ENCODE measurements around the gene ENDOD1.

ENDOD1 gene

DNA sequence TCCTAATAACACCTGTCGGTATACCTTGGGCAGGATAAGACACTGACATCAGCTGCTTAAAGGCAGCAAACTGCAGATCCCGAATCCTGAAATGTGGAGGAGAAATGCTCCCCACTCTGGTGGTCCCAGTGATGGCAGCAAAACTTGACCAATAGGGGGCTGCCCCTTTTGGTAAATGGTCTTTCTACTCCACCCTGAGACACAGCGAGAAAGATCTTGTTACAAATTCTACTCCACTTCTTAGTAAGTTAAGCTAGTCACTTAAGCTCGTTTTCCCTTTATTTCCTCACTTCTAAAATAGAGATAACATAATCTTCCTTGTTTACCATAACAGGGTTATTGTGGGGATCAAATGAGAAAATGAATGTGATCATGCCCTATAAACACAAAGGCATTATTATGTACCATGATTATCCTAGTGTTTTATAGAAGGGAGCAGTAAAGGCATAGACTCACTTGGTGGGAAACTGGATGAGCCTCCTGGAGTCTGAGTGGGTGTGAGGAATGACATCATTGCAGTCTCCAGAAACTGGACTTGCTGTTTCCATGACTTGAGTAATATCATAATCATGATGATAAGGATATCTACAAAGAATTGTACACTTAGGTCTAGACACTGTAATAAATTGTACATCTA is 50.9 kb downstream of the ENDOD1 start:
- DNase-seq (ENCODE audit: extremely low spot score): no peak
- POLR2A ChIA-PET: no interaction called here
- CTCF ChIA-PET: interaction anchor here (1.2 to 8.6 kb wide), 5 partner anchors 9 to 517 kb away, joined by 3 to 78 read pairs (median 5); partner anchors contain the start of gene ENDOD1
- TF ChIP-seq, protein P1, sequence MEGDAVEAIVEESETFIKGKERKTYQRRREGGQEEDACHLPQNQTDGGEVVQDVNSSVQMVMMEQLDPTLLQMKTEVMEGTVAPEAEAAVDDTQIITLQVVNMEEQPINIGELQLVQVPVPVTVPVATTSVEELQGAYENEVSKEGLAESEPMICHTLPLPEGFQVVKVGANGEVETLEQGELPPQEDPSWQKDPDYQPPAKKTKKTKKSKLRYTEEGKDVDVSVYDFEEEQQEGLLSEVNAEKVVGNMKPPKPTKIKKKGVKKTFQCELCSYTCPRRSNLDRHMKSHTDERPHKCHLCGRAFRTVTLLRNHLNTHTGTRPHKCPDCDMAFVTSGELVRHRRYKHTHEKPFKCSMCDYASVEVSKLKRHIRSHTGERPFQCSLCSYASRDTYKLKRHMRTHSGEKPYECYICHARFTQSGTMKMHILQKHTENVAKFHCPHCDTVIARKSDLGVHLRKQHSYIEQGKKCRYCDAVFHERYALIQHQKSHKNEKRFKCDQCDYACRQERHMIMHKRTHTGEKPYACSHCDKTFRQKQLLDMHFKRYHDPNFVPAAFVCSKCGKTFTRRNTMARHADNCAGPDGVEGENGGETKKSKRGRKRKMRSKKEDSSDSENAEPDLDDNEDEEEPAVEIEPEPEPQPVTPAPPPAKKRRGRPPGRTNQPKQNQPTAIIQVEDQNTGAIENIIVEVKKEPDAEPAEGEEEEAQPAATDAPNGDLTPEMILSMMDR (IDR thresholded peaks at IDR 0.05; ENCODE audit: control extremely low read depth, extremely low read depth, low read depth, missing control alignments): no peak

DNA sequence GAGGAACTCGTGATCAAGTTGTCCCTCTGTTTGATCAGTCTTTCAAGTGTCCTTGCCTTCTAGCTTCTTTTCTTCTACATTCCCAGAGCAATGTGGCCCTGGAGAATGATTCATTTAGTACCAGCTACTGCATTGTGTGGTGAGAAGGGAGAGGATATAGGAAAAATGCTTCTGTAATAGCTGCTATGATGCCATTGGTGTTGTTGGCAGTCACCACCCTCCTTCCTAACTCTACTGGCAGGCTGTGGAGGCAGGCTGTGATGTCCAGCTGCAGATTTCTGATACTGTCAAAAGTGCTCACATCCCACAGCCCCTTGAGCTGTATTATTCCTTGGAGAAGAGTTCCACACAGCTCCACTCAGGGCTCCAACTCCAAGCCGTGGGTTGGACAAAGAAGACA is 52.8 kb downstream of the ENDOD1 start:
- CTCF ChIA-PET: interaction anchor here (1.0 to 8.6 kb wide), 7 partner anchors 10 to 569 kb away, joined by 3 to 78 read pairs (median 3); partner anchors contain the start of gene SRSF8
- TF ChIP-seq, protein P1 (IDR thresholded peaks at IDR 0.05; ENCODE audit: control extremely low read depth, extremely low read depth, low read depth, missing control alignments): no peak
- DNase-seq (ENCODE audit: extremely low spot score): no peak
- POLR2A ChIA-PET: no interaction called here

DNA sequence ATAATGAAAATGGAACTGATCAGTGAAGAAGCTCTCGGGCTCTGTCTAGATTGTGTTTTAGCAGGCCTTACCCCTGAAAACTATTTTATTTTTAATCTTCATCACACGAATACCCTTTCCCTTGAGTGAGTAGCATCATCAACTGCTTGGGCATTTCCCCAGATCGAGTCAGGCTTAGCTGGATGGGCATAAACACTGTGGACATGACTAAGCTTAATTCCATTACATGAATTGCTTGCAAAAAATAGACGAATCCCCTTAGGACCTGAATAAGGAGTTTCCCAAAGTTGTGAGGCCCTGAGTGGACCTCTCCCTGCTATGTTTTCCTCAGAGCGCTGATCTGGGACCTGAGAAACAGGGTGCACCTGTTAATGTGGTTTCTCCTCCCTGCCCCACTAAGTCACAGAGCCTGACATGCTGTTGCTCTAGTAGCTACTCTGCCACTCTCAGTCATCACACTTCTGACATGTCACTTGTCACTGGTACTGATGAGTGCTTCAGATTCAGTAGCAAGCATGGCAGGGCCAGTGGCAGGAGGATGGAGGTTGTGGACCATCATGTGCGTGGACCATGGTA is 53.5 kb downstream of the ENDOD1 start:
- DNase-seq (ENCODE audit: extremely low spot score): no peak
- TF ChIP-seq, protein P1 (IDR thresholded peaks at IDR 0.05; ENCODE audit: control extremely low read depth, extremely low read depth, low read depth, missing control alignments): no peak
- POLR2A ChIA-PET: no interaction called here
- CTCF ChIA-PET: interaction anchor here (1.2 to 8.6 kb wide), 5 partner anchors 9 to 568 kb away, joined by 3 to 78 read pairs (median 4); partner anchors contain the start of gene SRSF8

DNA sequence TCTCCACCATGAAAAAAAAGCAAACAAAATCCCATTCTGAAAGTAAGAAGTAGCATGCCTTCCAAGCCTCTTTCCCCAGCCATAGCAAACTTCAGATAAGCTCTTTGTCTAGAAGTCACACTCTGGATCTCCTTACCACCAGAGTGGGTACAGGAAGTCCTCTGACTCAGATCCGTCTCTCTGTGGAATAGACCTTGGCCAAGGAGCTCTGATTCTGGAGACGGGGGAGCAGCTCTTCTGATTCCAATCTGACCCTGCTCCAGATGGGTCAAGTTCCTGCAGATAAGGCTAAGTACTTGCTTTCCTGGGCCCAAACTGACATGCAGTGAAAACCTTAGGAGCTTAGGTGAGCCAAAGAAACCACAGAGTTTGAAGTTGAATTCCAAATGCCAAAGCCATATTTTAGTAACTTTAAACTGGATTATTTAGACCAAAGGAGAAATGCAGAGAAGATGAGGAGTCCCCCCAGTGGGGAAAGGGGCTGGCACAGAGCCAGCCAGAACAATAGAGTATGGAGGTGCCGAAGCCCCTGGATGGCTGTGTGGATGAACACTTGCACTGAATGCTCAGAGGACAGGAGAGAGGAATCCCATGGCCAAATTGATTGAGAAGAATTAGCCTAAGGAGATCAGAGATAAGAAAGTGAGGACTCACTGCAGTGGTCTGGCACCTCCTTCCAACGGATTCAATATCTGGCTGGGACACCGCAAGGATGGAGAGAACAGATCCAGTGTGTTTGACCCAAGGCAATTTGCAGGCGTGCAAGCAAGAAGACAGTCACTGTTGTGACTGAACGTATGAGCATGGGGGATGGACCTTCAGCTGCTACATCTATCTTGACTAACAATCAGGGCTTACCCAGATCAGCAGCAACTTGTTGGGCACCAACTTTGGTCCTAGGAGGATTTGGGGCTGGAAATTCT is 54.9 kb downstream of the ENDOD1 start:
- DNase-seq (ENCODE audit: extremely low spot score): no peak
- TF ChIP-seq, protein P1 (IDR thresholded peaks at IDR 0.05; ENCODE audit: control extremely low read depth, extremely low read depth, low read depth, missing control alignments): no peak
- CTCF ChIA-PET: interaction anchor here (1.0 to 14.6 kb wide), 6 partner anchors 10 to 623 kb away, joined by 3 to 263 read pairs (median 5); partner anchors contain the start of gene SRSF8
- POLR2A ChIA-PET: no interaction called here

DNA sequence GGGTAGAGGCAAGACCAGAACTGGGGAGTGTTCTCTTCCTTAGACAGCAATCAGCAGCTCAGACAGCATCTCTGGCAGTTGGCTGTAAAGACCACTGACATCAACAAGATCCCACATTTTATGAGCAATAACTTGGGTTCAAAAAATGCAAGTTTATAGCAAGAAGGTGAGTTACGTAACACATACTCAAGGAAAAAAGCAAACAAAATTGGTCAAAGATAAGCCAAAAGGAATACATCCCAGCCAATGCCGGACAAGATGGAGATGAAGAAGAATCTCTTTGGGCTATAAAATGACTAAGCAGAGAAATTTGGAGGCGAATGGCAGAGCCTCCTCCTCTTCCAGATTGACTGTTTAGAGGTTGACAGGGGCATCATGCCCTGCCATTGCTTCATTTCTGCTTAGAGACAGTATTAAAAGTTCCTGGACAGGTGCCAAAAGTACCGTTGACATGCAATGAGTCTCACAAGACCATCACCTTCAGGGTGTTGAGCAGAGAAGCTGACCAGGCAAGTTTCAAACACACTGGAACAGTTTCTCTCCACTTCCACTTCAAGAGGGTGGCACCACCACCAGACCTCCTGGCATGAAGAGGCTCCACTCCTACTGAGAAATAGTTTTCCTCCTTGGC is 55.9 kb downstream of the ENDOD1 start:
- CTCF ChIA-PET: interaction anchor here (1.0 to 14.6 kb wide), 8 partner anchors 8 to 618 kb away, joined by 3 to 263 read pairs (median 8); partner anchors contain the start of gene SRSF8
- POLR2A ChIA-PET: no interaction called here
- TF ChIP-seq, protein P1 (IDR thresholded peaks at IDR 0.05; ENCODE audit: control extremely low read depth, extremely low read depth, low read depth, missing control alignments): no peak

More for the DNA sequence above, 55.9 kb downstream of the ENDOD1 start:
- DNase-seq (ENCODE audit: extremely low spot score): no peak

Data from GM10248 (cell line).